Measurements from ENCODE around the gene MDM1. TPM values are rescaled to one million over a fixed set of nuclear protein-coding genes. Genes with fewer than 3 reads are reported as not detected.

The MDM1 gene
- total RNA-seq, 2 experiments from 2014 or later: 26.2 to 30.8 TPM

DNA sequence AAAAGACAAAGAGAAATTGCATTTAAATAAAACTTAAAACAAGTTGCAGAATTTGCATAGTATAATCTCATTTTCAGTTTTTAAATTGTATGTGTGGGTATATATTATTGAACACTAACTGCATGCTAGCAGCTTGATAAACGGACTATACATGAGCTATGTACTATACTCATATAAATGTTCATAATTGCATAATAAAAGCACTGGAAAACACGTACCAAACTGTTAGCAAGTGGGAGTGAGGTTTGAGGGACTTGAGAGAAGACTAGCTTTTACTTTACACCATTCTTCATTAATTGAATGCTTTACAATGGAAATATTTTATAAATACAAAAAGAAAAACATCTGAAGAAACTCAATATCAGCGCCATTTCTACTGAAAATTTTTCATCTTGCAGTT lies 32.2 kb upstream of the MDM1 start:
- TF ChIP-seq CTCF (conservative IDR thresholded peaks at IDR 0.05; ENCODE audit: low read length) (no peak), EZH2phosphoT487 (IDR thresholded peaks at IDR 0.05; ENCODE audit: borderline replicate concordance, low read depth, low read length) (no peak)
- no TSS peak for BruUV-seq (replicated peaks)
- Histone ChIP-seq H3K9me2 (ENCODE audit: insufficient read depth, low read length) (no peaks in the 10 kb centered on the region), H3K4me1 (ENCODE audit: insufficient read depth, low read length, poor library complexity, severe bottlenecking) (peaks cover 14% of the 10 kb centered on the region), H3K27ac (ENCODE audit: low read depth, low read length, poor library complexity, severe bottlenecking) (no peak overlapping the region), H3K36me3 (ENCODE audit: insufficient read depth, low read length) (no peaks in the 10 kb centered on the region), H3K4me2 (ENCODE audit: low read length) (peak overlapping the region; percentile 28; the same call in 1 of the 2 replicates), H3K9me3 (ENCODE audit: low read length) (no peaks in the 10 kb centered on the region), H3K79me2 (ENCODE audit: insufficient read depth, low read depth, low read length) (no peaks in the 10 kb centered on the region), H2AFZ (ENCODE audit: low read length) (peak overlapping the region; percentile 86; the same call in 1 of the 2 replicates), H3K4me3 (ENCODE audit: low read depth, low read length, poor library complexity, severe bottlenecking) (no peak overlapping the region), H4K20me1 (ENCODE audit: insufficient read depth, low read length) (no peaks in the 10 kb centered on the region)
- POLR2A ChIA-PET: interaction anchor here (0.6 kb wide), 1 partner anchor 29 kb away, joined by 3 read pairs; no protein-coding TSS in a partner anchor
- CTCF ChIA-PET (ENCODE audit: unreplicated experiment): no interaction called here
- intact Hi-C loops (cut with micrococcal nuclease; ENCODE audit: unreplicated experiment): no loop called here
- no peak for DNase-seq (ENCODE audit: low spot score)

GRCh38 chr12:68361953-68362352 lies 29.8 kb upstream of the MDM1 start:
- H4K20me1 ChIP-seq (ENCODE audit: insufficient read depth, low read length): no peaks in the 10 kb centered on the region
- no peaks in the 10 kb centered on the region for H3K9me2 ChIP-seq (ENCODE audit: insufficient read depth, low read length)
- CTCF ChIA-PET (ENCODE audit: unreplicated experiment): no interaction called here
- H3K4me2 ChIP-seq (ENCODE audit: low read length): no peak overlapping the region
- no peak overlapping the region for H2AFZ ChIP-seq (ENCODE audit: low read length)
- POLR2A ChIA-PET: interaction anchor here (0.5 kb wide), 1 partner anchor 890 kb away, joined by 3 read pairs; no protein-coding TSS in a partner anchor
- H3K4me1 ChIP-seq (ENCODE audit: insufficient read depth, low read length, poor library complexity, severe bottlenecking): peaks cover 19% of the 10 kb centered on the region
- no peak overlapping the region for H3K27ac ChIP-seq (ENCODE audit: low read depth, low read length, poor library complexity, severe bottlenecking)
- TF ChIP-seq CTCF (conservative IDR thresholded peaks at IDR 0.05; ENCODE audit: low read length) (no peak), EZH2phosphoT487 (IDR thresholded peaks at IDR 0.05; ENCODE audit: borderline replicate concordance, low read depth, low read length) (no peak)
- H3K79me2 ChIP-seq (ENCODE audit: insufficient read depth, low read depth, low read length): no peaks in the 10 kb centered on the region
- intact Hi-C loops (cut with micrococcal nuclease; ENCODE audit: unreplicated experiment): no loop called here
- no peak overlapping the region for H3K4me3 ChIP-seq (ENCODE audit: low read depth, low read length, poor library complexity, severe bottlenecking)
- no peaks in the 10 kb centered on the region for H3K9me3 ChIP-seq (ENCODE audit: low read length)
- no peaks in the 10 kb centered on the region for H3K36me3 ChIP-seq (ENCODE audit: insufficient read depth, low read length)
- DNase-seq (ENCODE audit: low spot score): no peak
- BruUV-seq (replicated peaks): no TSS peak

- DNase-seq (ENCODE audit: low spot score): no peak
- Histone ChIP-seq H3K9me2 (ENCODE audit: insufficient read depth, low read length) (no peaks in the 10 kb centered on the region), H3K4me3 (ENCODE audit: low read depth, low read length, poor library complexity, severe bottlenecking) (no peak overlapping the region), H3K9me3 (ENCODE audit: low read length) (no peaks in the 10 kb centered on the region), H3K4me1 (ENCODE audit: insufficient read depth, low read length, poor library complexity, severe bottlenecking) (peaks cover 11% of the 10 kb centered on the region), H3K4me2 (ENCODE audit: low read length) (0 out of 2 replicates have a peak overlapping the region, but pooled peaks have one; percentile 9), H3K79me2 (ENCODE audit: insufficient read depth, low read depth, low read length) (no peaks in the 10 kb centered on the region), H2AFZ (ENCODE audit: low read length) (no peak overlapping the region), H3K27ac (ENCODE audit: low read depth, low read length, poor library complexity, severe bottlenecking) (no peak overlapping the region), H4K20me1 (ENCODE audit: insufficient read depth, low read length) (no peaks in the 10 kb centered on the region), H3K36me3 (ENCODE audit: insufficient read depth, low read length) (no peaks in the 10 kb centered on the region)
- ChIA-PET CTCF (ENCODE audit: unreplicated experiment) (interaction anchor here (0.5 kb wide), 1 partner anchor 456 kb away, joined by 3 read pairs; no protein-coding TSS in a partner anchor), POLR2A (interaction anchor here (0.6 kb wide), 2 partner anchors 38 to 294 kb away, joined by 3 read pairs; no protein-coding TSS in a partner anchor)
- BruUV-seq (replicated peaks): no TSS peak
- TF ChIP-seq EZH2phosphoT487 (IDR thresholded peaks at IDR 0.05; ENCODE audit: borderline replicate concordance, low read depth, low read length): no peak
- TF ChIP-seq CTCF (conservative IDR thresholded peaks at IDR 0.05; ENCODE audit: low read length): no peak
- intact Hi-C loops (cut with micrococcal nuclease; ENCODE audit: unreplicated experiment): loop anchor here (5.0 to 10.0 kb wide), 4 partner anchors 305 to 485 kb away; partner anchors contain the start of genes NUP107 and SLC35E3
Observed at GRCh38 chr12:68359674-68360073, 27.5 kb upstream of the MDM1 start.
